ENCODE data around the gene ANKRD11.

ANKRD11 gene

DNA sequence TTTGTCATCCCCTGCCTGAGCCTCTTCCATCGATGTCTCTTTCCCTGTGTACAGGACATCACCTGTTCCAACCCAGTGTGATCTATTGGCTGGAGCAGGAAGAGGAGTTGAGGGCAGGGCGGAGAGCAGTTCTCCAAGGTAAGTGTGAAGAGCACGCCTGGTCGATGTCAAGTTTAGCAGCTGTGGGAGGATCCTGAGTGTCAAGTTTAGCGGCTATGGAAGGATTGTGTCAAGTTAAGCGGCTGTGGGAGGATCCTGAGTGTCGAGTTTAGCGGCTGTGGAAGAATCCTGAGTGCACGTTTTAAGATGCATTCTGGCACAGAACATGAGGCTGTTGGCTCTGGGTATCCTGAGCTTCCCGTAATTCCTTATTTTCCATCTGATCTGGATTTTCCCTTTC is 265.7 kb downstream of the ANKRD11 start:
- no peak for DNase-seq

DNA sequence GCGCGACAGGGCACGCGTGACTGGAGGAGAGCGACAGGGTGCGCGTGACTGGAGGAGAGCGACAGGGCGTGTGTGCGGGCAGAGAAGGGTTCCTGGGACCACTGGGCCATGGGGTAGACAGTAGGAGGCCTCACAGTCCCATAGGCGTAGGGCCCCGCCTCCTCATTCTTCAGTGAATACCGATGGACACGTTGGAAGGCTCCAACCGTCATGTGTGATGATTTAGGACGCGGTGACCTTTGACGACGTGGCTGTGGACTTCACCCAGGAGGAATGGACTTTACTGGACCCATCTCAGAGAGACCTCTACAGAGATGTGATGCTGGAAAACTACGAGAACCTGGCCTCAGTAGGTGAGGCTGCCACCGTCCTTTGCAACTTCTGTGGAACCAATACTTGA is 267.4 kb downstream of the ANKRD11 start:
- DNase-seq, result no peak

DNA sequence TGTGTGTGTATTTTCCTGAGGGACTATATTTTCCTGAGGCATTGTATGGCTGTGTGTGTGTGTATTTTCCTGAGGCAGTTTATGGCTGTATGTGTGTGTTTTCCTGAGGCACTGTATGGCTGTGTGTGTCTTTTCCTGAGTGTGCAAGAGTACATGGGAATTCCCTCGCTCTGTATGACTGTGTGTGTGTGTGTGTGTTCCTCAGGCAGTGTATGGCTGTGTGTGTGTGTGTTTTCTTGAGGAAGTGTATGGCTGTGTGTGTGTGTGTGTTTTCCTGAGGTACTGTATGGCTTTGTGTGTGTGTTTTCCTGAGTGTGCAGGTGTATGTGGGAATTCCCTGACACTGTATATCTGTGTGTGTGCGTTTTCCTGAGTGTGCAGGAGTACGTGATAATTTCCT is 268.8 kb downstream of the ANKRD11 start:
- DNase-seq, result no peak

DNA sequence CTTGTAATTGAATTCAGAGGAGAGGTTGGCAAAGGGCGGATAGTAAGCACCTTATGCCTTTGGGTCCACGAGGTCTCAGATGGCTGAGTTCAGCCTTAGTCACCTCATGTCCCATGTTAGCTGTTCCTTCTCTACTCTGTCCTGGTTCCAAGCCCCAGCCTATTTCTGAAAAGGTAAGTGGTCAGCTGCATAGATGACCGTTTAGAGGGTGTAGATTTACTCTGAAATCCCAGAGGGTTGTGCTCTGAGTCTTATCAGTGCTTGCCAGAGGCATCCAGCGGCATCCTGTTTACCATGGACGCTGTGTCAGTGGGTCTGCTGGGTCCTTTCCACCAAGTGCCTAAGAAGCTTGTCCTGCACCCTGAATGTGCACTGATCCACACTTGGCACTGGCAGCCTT is 271.0 kb downstream of the ANKRD11 start:
- no peak for DNase-seq

Data from C1 segment of cervical spinal cord (tissue), 14 donors.